Measurements from ENCODE around the gene C20orf96. TPM values are rescaled to one million over a fixed set of nuclear protein-coding genes. Genes with fewer than 3 reads are reported as not detected.
"Not testable (repeated sequence)": the region's sequence is repeated elsewhere in the genome, so short reads cannot be mapped to it uniquely, and the experiment has no call there.

Gene C20orf96
- polyA plus RNA-seq (ENCODE audit: insufficient read length): 50.7 TPM
- long read RNA-seq, donor 1, partial matches to known transcripts: 17 of 18 reads
- long read RNA-seq, donor 1, other reads (novel, unspliced or antisense): 0 of 18 reads
- long read RNA-seq, donor 2, partial matches to known transcripts: 14 of 18 reads
- long read RNA-seq, donor 2, other reads (novel, unspliced or antisense): 0 of 18 reads
- long read RNA-seq, donor 3, partial matches to known transcripts: 6 of 9 reads
- long read RNA-seq, donor 3, other reads (novel, unspliced or antisense): 0 of 9 reads
- long read RNA-seq, donor 4: 0 reads
- long read RNA-seq, donor 5, transcript C20orf96-202 (9 exons, 1,420 nt): major isoform, 5 of 34 reads
- long read RNA-seq, donor 5, partial matches to known transcripts: 28 of 34 reads
- long read RNA-seq, donor 5, other reads (novel, unspliced or antisense): 0 of 34 reads
- long read RNA-seq, donor 6, partial matches to known transcripts: 0 of 3 reads
- long read RNA-seq, donor 6, other reads (novel, unspliced or antisense): 0 of 3 reads
- long read RNA-seq, donor 7, transcript C20orf96-202 (9 exons, 1,420 nt): major isoform, 6 of 40 reads
- long read RNA-seq, donor 7, partial matches to known transcripts: 26 of 40 reads
- long read RNA-seq, donor 7, other reads (novel, unspliced or antisense): 7 of 40 reads
- long read RNA-seq, donor 8, partial matches to known transcripts: 0 of 2 reads
- long read RNA-seq, donor 8, other reads (novel, unspliced or antisense): 0 of 2 reads

- DNase-seq: peak; percentile 96
Measured at GRCh38 chr20:290084-290831, at the start of gene C20orf96. Gene C20orf96 (minus strand): TSS chr20:290750. CDS start chr20:290610, 140 bp downstream.

- DNase-seq: not testable (repeated sequence)
Measured at GRCh38 chr20:336040-336439, 45.5 kb upstream of the C20orf96 start.

GRCh38 chr20:334578-334977 is 44.0 kb upstream of the C20orf96 start:
- DNase-seq: no peak

- peak; percentile 65 for DNase-seq
Measured at GRCh38 chr20:330233-331149, 39.9 kb upstream of the C20orf96 start.

- no peak for DNase-seq
Measured at GRCh38 chr20:329851-330232, 39.3 kb upstream of the C20orf96 start.

GRCh38 chr20:328975-329695 is 38.6 kb upstream of the C20orf96 start:
- DNase-seq: no peak

- DNase-seq: no peak
Measured at GRCh38 chr20:328027-328974, 37.8 kb upstream of the C20orf96 start.

- peak; percentile 94 for DNase-seq
Measured at GRCh38 chr20:327186-328026, 36.9 kb upstream of the C20orf96 start.

- DNase-seq: no peak
Measured at GRCh38 chr20:326645-327185, 36.2 kb upstream of the C20orf96 start.

GRCh38 chr20:325889-326644 is 35.5 kb upstream of the C20orf96 start:
- DNase-seq: peak; percentile 55

- DNase-seq: peak; percentile 93
Measured at GRCh38 chr20:325045-325888, 34.7 kb upstream of the C20orf96 start, which contains the start of gene SOX12. Gene SOX12 (plus strand): TSS chr20:325552. CDS start chr20:325925, 373 bp downstream.

GRCh38 chr20:324177-325044 is 33.9 kb upstream of the C20orf96 start:
- DNase-seq: peak; percentile 90

- DNase-seq: no peak
Measured at GRCh38 chr20:316316-317068, 25.9 kb upstream of the C20orf96 start.

- DNase-seq: no peak
Measured at GRCh38 chr20:313948-314347, 23.4 kb upstream of the C20orf96 start.

GRCh38 chr20:313402-313801 is 22.9 kb upstream of the C20orf96 start:
- no peak for DNase-seq
